Measurements from ENCODE around the gene ZMIZ1. TPM values are rescaled to one million over a fixed set of nuclear protein-coding genes. Genes with fewer than 3 reads are reported as not detected.
A peak's percentile ranks its signal among the peaks of the same experiment; 100 is the strongest.

ZMIZ1 gene
- total and polyA plus RNA-seq, 2 donors from 2014 or later = 14.2 to 97.6 TPM

DNA sequence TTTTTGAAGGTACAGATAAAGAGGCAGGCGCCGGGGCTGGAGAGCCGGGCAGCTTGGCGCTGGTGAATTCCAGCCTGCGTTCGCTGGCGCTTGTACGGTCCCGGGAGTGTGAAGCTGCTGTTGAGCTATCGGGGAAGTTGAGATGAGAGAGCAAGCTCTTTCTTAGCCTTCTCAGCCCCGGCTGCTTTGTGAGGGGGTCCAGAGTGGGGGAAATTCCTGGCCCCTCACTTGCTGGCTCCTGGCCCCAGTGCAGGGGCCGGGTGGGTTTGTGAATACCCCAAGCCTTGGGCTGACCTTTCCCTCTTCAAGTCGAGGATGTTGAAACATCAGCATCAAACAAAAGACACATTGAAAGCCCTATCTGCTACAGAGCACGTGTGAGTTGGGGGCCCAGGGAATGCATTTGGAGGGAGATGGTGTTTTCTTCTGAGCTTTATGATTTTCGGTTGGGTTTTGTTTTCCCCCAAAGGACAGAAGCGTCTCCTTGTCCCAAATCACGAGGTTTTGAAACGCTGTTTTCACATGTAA lies 2.7 kb downstream of the ZMIZ1 start:
- Histone ChIP-seq H3K9ac (ENCODE audit: low read length in 3 of 3) (peak overlapping the region in 2 of 3 donors; percentile 95 to 98), H3K9me3 (ENCODE audit: control insufficient read depth in 2 of 3, insufficient read depth in 1 of 3, low read length in 3 of 3) (no peaks in the 10 kb centered on the region), H3K4me3 (ENCODE audit: low read length in 3 of 3) (peak overlapping the region; percentile 57 to 83 (median 73)), H3K36me3 (ENCODE audit: control insufficient read depth in 2 of 3, insufficient read depth in 3 of 3, low read length in 3 of 3) (no peaks in the 10 kb centered on the region), H3K27me3 (ENCODE audit: control insufficient read depth, insufficient read depth, low read length) (no peaks in the 10 kb centered on the region), H3K27ac (ENCODE audit: low read depth in 2 of 2, low read length in 2 of 2) (peak overlapping the region; percentile 90 to 92), H3K4me1 (ENCODE audit: control insufficient read depth in 2 of 3, insufficient read depth in 2 of 3, low read depth in 1 of 3, low read length in 3 of 3) (peaks cover 2 to 52% (median 46%) of the 10 kb centered on the region in 3 donors)
- no peak for FAIRE-seq
- intact Hi-C loops (cut with DNase I) = loop anchor here (10.0 kb wide), 2 partner anchors 73 to 123 kb away; no protein-coding TSS in a partner anchor
- TF ChIP-seq, protein P1, sequence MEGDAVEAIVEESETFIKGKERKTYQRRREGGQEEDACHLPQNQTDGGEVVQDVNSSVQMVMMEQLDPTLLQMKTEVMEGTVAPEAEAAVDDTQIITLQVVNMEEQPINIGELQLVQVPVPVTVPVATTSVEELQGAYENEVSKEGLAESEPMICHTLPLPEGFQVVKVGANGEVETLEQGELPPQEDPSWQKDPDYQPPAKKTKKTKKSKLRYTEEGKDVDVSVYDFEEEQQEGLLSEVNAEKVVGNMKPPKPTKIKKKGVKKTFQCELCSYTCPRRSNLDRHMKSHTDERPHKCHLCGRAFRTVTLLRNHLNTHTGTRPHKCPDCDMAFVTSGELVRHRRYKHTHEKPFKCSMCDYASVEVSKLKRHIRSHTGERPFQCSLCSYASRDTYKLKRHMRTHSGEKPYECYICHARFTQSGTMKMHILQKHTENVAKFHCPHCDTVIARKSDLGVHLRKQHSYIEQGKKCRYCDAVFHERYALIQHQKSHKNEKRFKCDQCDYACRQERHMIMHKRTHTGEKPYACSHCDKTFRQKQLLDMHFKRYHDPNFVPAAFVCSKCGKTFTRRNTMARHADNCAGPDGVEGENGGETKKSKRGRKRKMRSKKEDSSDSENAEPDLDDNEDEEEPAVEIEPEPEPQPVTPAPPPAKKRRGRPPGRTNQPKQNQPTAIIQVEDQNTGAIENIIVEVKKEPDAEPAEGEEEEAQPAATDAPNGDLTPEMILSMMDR (IDR thresholded peaks at IDR 0.05; ENCODE audit: borderline replicate concordance, extremely low read depth, insufficient read depth) = no peak
- DNase-seq = no peak

DNA sequence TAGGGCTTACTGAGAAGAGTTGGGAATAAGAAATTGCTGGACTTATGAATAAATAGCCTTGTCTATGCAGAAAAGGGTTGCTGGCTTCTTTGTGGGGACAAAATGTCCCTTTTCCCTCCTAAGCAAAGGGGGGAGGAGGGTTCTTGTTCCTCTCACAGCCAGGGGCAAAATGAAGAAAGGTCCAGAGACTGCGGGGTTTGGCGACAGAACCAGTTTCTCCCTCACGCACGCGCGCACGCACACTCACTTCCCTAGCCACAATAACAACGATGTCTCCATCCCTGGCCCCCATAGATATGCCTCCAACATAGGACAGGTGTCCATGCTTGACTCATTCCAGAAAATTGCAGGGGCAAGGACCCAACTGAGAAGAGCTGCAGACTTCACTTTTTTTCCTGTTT lies 3.3 kb downstream of the ZMIZ1 start:
- H3K9me3 ChIP-seq (ENCODE audit: control insufficient read depth in 2 of 3, insufficient read depth in 1 of 3, low read length in 3 of 3) = no peaks in the 10 kb centered on the region
- FAIRE-seq (no peak), DNase-seq (no peak)
- H3K27ac ChIP-seq (ENCODE audit: low read depth in 2 of 2, low read length in 2 of 2) = peak overlapping the region; percentile 90 to 92
- peak overlapping the region in 2 of 3 donors; percentile 73 to 83 for H3K4me3 ChIP-seq (ENCODE audit: low read length in 3 of 3)
- H3K36me3 ChIP-seq (ENCODE audit: control insufficient read depth in 2 of 3, insufficient read depth in 3 of 3, low read length in 3 of 3) = no peaks in the 10 kb centered on the region
- H3K9ac ChIP-seq (ENCODE audit: low read length in 3 of 3) = peak overlapping the region in 2 of 3 donors; percentile 71 to 98
- H3K27me3 ChIP-seq (ENCODE audit: control insufficient read depth, insufficient read depth, low read length) = no peaks in the 10 kb centered on the region
- peaks cover 2 to 57% (median 49%) of the 10 kb centered on the region in 3 donors for H3K4me1 ChIP-seq (ENCODE audit: control insufficient read depth in 2 of 3, insufficient read depth in 2 of 3, low read depth in 1 of 3, low read length in 3 of 3)
- TF ChIP-seq, protein P1 (IDR thresholded peaks at IDR 0.05; ENCODE audit: borderline replicate concordance, extremely low read depth, insufficient read depth) = no peak
- intact Hi-C loops (cut with DNase I) = loop anchor here (10.0 kb wide), 2 partner anchors 73 to 123 kb away; no protein-coding TSS in a partner anchor

DNA sequence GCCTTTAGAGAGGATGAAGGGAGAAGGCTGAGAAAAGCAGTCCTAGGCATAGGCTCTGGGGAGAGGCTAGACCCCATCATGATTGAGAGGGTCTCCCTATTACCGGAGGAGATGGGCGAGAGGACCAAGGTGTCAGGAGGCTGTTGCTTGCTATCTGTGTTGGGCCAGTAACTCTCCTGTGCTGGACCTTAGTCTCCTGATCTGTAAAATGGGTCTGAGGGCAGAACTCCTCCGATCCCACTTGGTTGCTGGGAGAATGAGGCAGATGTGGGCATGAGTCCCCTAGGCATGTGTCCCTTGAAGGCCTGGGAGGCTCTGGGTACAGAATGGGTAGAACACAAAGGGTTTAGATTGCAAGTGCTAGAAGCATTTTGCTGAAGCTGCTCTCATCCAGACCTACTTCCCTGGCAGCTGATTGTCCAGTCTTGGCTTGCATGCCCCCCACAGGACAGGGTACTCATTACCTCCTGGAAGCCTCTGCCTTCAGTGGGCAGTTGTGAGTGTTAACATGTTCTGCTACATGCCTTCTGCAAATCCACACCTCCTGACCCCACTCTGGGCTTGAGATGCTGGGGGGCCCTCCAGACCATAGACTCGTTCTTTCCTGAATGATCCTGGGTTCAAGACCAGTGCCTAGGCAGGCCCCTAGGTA lies 4.4 kb downstream of the ZMIZ1 start:
- H3K4me1 ChIP-seq (ENCODE audit: control insufficient read depth in 2 of 3, insufficient read depth in 2 of 3, low read depth in 1 of 3, low read length in 3 of 3) = peaks cover 2 to 61% (median 58%) of the 10 kb centered on the region in 3 donors
- no peak for FAIRE-seq
- TF ChIP-seq, protein P1 (IDR thresholded peaks at IDR 0.05; ENCODE audit: borderline replicate concordance, extremely low read depth, insufficient read depth) = no peak

More for the DNA sequence above, 4.4 kb downstream of the ZMIZ1 start:
- H3K36me3 ChIP-seq (ENCODE audit: control insufficient read depth in 2 of 3, insufficient read depth in 3 of 3, low read length in 3 of 3) = no peaks in the 10 kb centered on the region
- H3K4me3 ChIP-seq (ENCODE audit: low read length in 3 of 3) = peak overlapping the region in 2 of 3 donors; percentile 30 to 50
- intact Hi-C loops (cut with DNase I) = loop anchor here (10.0 kb wide), 2 partner anchors 72 to 122 kb away; no protein-coding TSS in a partner anchor
- H3K9ac ChIP-seq (ENCODE audit: low read length in 3 of 3) = peak overlapping the region in 2 of 3 donors; percentile 56 to 98
- DNase-seq = no peak
- no peaks in the 10 kb centered on the region for H3K9me3 ChIP-seq (ENCODE audit: control insufficient read depth in 2 of 3, insufficient read depth in 1 of 3, low read length in 3 of 3)
- peak overlapping the region; percentile 90 to 92 for H3K27ac ChIP-seq (ENCODE audit: low read depth in 2 of 2, low read length in 2 of 2)
- H3K27me3 ChIP-seq (ENCODE audit: control insufficient read depth, insufficient read depth, low read length) = no peaks in the 10 kb centered on the region

All from kidney (tissue), 14 donors.